ENCODE results near the gene DUSP7. TPM values are rescaled to one million over a fixed set of nuclear protein-coding genes. Genes with fewer than 3 reads are reported as not detected.
"Not testable (repeated sequence)": the region's sequence is repeated elsewhere in the genome, so short reads cannot be mapped to it uniquely, and the experiment has no call there.

The DUSP7 gene
- total RNA-seq, 1 donor from 2014 or later = 2.4 TPM

- Histone ChIP-seq H3K4me1 (peaks cover 17% of the 10 kb centered on the region), H3K27me3 (no peaks in the 10 kb centered on the region)
- no peaks in the 10 kb centered on the region for H3K9me3 Mint-ChIP-seq
These were observed 21.7 kb downstream of the DUSP7 start for GRCh38 chr3:52034651-52035050.

GRCh38 chr3:52034212-52034611 is 22.2 kb downstream of the DUSP7 start:
- Histone ChIP-seq H2AFZ (replicated peaks) (no peak overlapping the region), H3K4me1 (peaks cover 16% of the 10 kb centered on the region), H4K20me1 (ENCODE audit: low read depth) (no peaks in the 10 kb centered on the region), H3K4me3 (no peak overlapping the region), H3K27ac (no peak overlapping the region), H3F3A (ENCODE audit: low read depth) (no peaks in the 10 kb centered on the region), H3K9me3 (ENCODE audit: low read depth) (no peaks in the 10 kb centered on the region), H3K79me2 (ENCODE audit: low read depth) (no peaks in the 10 kb centered on the region), H3K36me3 (no peaks in the 10 kb centered on the region), H3K4me2 (no peak overlapping the region), H3K9ac (no peak overlapping the region), H3K27me3 (no peaks in the 10 kb centered on the region)
- no peak overlapping the region for H3K4me3 Mint-ChIP-seq
- TF ChIP-seq EZH2 (IDR thresholded peaks at IDR 0.05) (no peak), EZH2phosphoT487 (IDR thresholded peaks at IDR 0.05) (no peak), CTCF (IDR thresholded peaks at IDR 0.05) (no peak)
- no peaks in the 10 kb centered on the region for H3K36me3 Mint-ChIP-seq
- H3K27ac Mint-ChIP-seq = peak overlapping the region; percentile 42
- no peak for DNase-seq (ENCODE audit: low spot score)
- H3K9me3 Mint-ChIP-seq = no peaks in the 10 kb centered on the region
- H3K4me1 Mint-ChIP-seq = peaks cover 16% of the 10 kb centered on the region
- peaks cover 14% of the 10 kb centered on the region for H3K27me3 Mint-ChIP-seq (ENCODE audit: insufficient read depth, low read depth)

More at GRCh38 chr3:52034651-52035050, 21.7 kb downstream of the DUSP7 start:
- H2AFZ ChIP-seq (replicated peaks) = no peak overlapping the region
- H3K27ac ChIP-seq = no peak overlapping the region
- Mint-ChIP-seq H3K4me3 (no peak overlapping the region), H3K27me3 (ENCODE audit: insufficient read depth, low read depth) (peaks cover 14% of the 10 kb centered on the region), H3K36me3 (no peaks in the 10 kb centered on the region), H3K4me1 (peaks cover 17% of the 10 kb centered on the region), H3K27ac (no peak overlapping the region)
- H3K36me3 ChIP-seq = no peaks in the 10 kb centered on the region
- TF ChIP-seq EZH2phosphoT487 (IDR thresholded peaks at IDR 0.05) = no peak
- TF ChIP-seq CTCF (IDR thresholded peaks at IDR 0.05) = no peak
- no peak for TF ChIP-seq EZH2 (IDR thresholded peaks at IDR 0.05)
- H3F3A ChIP-seq (ENCODE audit: low read depth) = no peaks in the 10 kb centered on the region
- no peak overlapping the region for H3K9ac ChIP-seq
- no peak overlapping the region for H3K4me2 ChIP-seq
- H3K4me3 ChIP-seq = no peak overlapping the region
- no peaks in the 10 kb centered on the region for H3K79me2 ChIP-seq (ENCODE audit: low read depth)
- H3K9me3 ChIP-seq (ENCODE audit: low read depth) = no peaks in the 10 kb centered on the region
- DNase-seq (ENCODE audit: low spot score) = no peak
- H4K20me1 ChIP-seq (ENCODE audit: low read depth) = no peaks in the 10 kb centered on the region

- H3K4me1 ChIP-seq = peaks cover 16% of the 10 kb centered on the region
These were observed 22.6 kb downstream of the DUSP7 start for GRCh38 chr3:52033748-52034147.

GRCh38 chr3:52032702-52033408 is 23.5 kb downstream of the DUSP7 start:
- Histone ChIP-seq H3K4me2 (no peak overlapping the region), H3K4me3 (no peak overlapping the region), H3F3A (ENCODE audit: low read depth) (no peaks in the 10 kb centered on the region), H3K9me3 (ENCODE audit: low read depth) (no peaks in the 10 kb centered on the region), H3K27ac (no peak overlapping the region), H4K20me1 (ENCODE audit: low read depth) (no peaks in the 10 kb centered on the region), H2AFZ (replicated peaks) (peak overlapping the region; percentile 24), H3K36me3 (no peaks in the 10 kb centered on the region), H3K27me3 (no peaks in the 10 kb centered on the region), H3K79me2 (ENCODE audit: low read depth) (no peaks in the 10 kb centered on the region), H3K9ac (no peak overlapping the region), H3K4me1 (peaks cover 16% of the 10 kb centered on the region)
- Mint-ChIP-seq H3K36me3 (no peaks in the 10 kb centered on the region), H3K4me3 (no peak overlapping the region), H3K4me1 (peaks cover 19% of the 10 kb centered on the region), H3K9me3 (no peaks in the 10 kb centered on the region), H3K27me3 (ENCODE audit: insufficient read depth, low read depth) (peaks cover 14% of the 10 kb centered on the region), H3K27ac (no peak overlapping the region)
- DNase-seq (ENCODE audit: low spot score) = no peak
- TF ChIP-seq CTCF (IDR thresholded peaks at IDR 0.05) = no peak

More at GRCh38 chr3:52033748-52034147, 22.6 kb downstream of the DUSP7 start:
- H3K36me3 Mint-ChIP-seq; DNase-seq (ENCODE audit: low spot score); H3K9me3 ChIP-seq (ENCODE audit: low read depth); H3K4me3 Mint-ChIP-seq; H3F3A ChIP-seq (ENCODE audit: low read depth); H3K9me3 Mint-ChIP-seq; H3K79me2 ChIP-seq (ENCODE audit: low read depth); H3K27ac ChIP-seq; H3K36me3 ChIP-seq; H3K27me3 ChIP-seq; H3K4me3 ChIP-seq; H2AFZ ChIP-seq (replicated peaks); H4K20me1 ChIP-seq (ENCODE audit: low read depth); H3K9ac ChIP-seq; H3K4me2 ChIP-seq: not testable (repeated sequence)
- Mint-ChIP-seq H3K4me1 (peaks cover 19% of the 10 kb centered on the region), H3K27me3 (ENCODE audit: insufficient read depth, low read depth) (peaks cover 14% of the 10 kb centered on the region), H3K27ac (peak overlapping the region; percentile 82)
